Gastroesophageal sphincter (tissue), 3 donors: Measurements from ENCODE around the gene ENHO.

Experiments used
- CTCF ChIP-seq, 4 experiments: fragments of 200-600 bp in 2 of 4; fragments of 450-650 bp in 2 of 4; sonication (generic) in 1 of 4; IDR thresholded peaks; one replicate each; pipeline ENCODE4 v1.5.1; 2017 to 2019; ENCODE audit warnings: antibody characterized with exemption in 4 of 4, mild to moderate bottlenecking in 2 of 4, moderate library complexity in 2 of 4
- EP300 ChIP-seq: sonication (generic); formaldehyde crosslinking; IDR thresholded peaks from one replicate; pipeline ENCODE4 v1.6.1; 2017; ENCODE audit warnings: antibody characterized with exemption, mild to moderate bottlenecking
- POLR2A ChIP-seq, 2 donors: fragments of 450-650 bp; IDR thresholded peaks; one replicate each; pipeline ENCODE4 v1.6.1; 2017; ENCODE audit warnings: antibody characterized with exemption in 2 of 2, mild to moderate bottlenecking in 2 of 2, moderate library complexity in 1 of 2
- POLR2AphosphoS5 ChIP-seq: sonication (generic); formaldehyde crosslinking; IDR thresholded peaks from one replicate; pipeline ENCODE4 v1.6.1; 2017; ENCODE audit warnings: antibody characterized with exemption

- TF ChIP-seq CTCF (IDR thresholded peaks at IDR 0.05) (no peak), EP300 (no peak), POLR2AphosphoS5 (no peak), POLR2A (IDR thresholded peaks at IDR 0.05) (no peak)
Measured at GRCh38 chr9:34560599-34561214, 37.9 kb upstream of the ENHO start.
